GM12865 (cell line): Measurements from ENCODE around the gene USP6.

Source experiments
- DNase-seq: peaks from one replicate; pipeline ENCODE4 v3.0.0; 2010; ENCODE audit warnings: low read depth
- H3K4me3 ChIP-seq: 2 replicates; pipeline ENCODE4 v1.5.1; 2011; ENCODE audit warnings: mild to moderate bottlenecking, low read depth, low read length, control low read depth
- TF ChIP-seq, protein P1 (sequence below): IDR thresholded peaks from 2 replicates; pipeline ENCODE4 v1.5.1; 2011; ENCODE audit warnings: low read length, control low read depth, low read depth, inconsistent platforms; ENCODE audit not compliant: insufficient read depth; ENCODE audit errors: missing control alignments

USP6 gene

DNA sequence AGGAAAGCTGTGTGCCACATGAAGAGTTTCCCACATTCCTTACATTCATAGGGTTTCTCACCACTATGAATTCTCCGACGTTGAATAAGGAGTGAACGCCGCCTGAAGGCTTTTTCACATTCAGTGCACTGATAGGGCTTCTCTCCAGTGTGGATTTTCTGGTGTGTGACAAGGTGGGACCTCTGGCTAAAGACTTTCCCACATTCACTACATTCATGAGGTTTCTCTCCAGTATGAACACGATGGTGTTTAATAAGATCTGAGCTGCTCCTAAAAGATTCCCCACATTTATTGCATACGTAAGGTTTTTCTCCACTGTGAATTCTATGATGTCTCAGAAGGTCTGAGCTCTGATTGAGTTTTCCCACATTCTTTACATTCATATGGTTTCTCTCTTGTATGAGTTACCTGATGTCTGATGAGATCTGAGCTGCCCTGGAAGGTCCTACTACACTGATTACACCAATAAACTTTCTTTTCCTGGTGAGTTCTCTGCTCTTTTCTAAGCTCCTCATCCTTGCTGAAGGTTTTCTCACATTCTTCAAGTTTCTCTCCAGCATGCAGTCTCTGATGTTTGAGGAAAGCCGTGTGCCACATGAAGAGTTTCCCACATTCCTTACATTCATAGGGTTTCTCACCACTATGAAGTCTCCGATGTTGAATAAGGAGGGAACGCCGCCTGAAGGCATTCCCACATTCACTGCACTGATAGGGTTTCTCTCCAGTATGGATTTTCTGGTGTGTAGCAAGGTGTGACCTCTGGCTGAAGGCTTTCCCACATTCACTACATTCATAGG lies 65.9 kb downstream of the USP6 start:
- H3K4me3 ChIP-seq: no peak overlapping the region
- no peak for DNase-seq
- TF ChIP-seq, protein P1, sequence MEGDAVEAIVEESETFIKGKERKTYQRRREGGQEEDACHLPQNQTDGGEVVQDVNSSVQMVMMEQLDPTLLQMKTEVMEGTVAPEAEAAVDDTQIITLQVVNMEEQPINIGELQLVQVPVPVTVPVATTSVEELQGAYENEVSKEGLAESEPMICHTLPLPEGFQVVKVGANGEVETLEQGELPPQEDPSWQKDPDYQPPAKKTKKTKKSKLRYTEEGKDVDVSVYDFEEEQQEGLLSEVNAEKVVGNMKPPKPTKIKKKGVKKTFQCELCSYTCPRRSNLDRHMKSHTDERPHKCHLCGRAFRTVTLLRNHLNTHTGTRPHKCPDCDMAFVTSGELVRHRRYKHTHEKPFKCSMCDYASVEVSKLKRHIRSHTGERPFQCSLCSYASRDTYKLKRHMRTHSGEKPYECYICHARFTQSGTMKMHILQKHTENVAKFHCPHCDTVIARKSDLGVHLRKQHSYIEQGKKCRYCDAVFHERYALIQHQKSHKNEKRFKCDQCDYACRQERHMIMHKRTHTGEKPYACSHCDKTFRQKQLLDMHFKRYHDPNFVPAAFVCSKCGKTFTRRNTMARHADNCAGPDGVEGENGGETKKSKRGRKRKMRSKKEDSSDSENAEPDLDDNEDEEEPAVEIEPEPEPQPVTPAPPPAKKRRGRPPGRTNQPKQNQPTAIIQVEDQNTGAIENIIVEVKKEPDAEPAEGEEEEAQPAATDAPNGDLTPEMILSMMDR: no peak

DNA sequence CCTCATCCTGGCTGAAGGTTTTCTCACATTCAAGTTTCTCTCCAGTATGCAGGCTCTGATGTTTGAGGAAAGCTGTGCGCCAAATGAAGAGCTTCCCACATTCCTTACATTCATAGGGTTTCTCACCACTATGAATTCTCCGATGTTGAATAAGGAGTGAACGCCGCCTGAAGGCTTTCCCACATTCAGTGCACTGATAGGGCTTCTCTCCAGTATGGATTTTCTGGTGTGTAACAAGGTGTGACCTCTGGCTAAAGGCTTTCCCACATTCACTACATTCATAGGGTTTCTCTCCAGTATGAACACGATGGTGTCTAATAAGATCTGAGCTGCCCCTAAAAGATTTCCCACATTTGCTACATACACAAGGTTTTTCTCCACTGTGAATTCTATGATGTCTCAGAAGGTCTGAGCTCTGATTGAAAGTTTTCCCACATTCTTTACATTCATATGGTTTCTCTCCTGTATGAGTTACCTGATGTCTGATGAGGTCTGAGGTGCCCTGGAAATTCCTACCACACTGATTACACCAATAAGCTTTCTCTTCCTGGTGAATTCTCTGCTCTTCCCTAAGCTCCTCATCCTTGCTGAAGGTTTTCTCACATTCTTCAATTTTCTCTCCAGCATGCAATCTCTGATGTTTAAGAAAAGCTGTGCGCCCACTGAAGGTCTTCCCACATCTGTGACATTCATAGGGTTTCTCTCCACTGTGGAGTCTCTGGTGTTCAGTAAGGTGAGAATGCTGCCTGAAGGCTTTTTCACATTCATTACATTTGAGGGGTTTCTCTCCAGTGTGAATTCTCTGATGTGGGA lies 67.0 kb downstream of the USP6 start:
- H3K4me3 ChIP-seq: no peak overlapping the region
- TF ChIP-seq, protein P1: no peak
- DNase-seq: no peak

- no peak overlapping the region for H3K4me3 ChIP-seq
- DNase-seq: no peak
- TF ChIP-seq, protein P1: no peak
These were observed 67.6 kb downstream of the USP6 start for GRCh38 chr17:5183410-5183793.

DNA sequence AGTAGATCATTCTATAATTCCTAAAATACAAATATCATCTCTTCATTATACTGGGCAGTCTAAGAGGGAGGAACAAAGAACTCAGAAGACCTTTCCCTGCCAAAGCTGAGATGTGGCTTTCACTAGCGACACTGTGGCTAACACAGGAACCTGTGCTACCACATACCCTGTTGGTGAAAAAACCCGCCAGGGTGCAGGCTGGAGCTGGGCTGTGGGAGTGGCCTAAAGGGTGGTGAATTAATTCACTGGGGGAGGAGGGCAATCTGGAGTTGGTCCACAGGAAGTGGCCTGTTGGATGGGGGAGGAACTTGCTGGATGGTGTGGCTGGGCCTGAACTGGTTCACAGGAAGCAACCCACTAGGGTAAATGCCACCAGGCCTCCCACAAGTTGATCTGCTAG lies 68.5 kb downstream of the USP6 start:
- no peak for DNase-seq
- no peak overlapping the region for H3K4me3 ChIP-seq
- TF ChIP-seq, protein P1: no peak

- TF ChIP-seq, protein P1: peak; percentile 78
- peak within 1 kb of the TSS; percentile 92 for H3K4me3 ChIP-seq
- DNase-seq: peak; percentile 99
These were observed 75.9 kb downstream of the USP6 start, which contains the start of gene ZNF594 for GRCh38 chr17:5191541-5192417. TSS of gene ZNF594 (minus strand) at chr17:5191868. CDS start at chr17:5184256, 7,612 bp downstream.

- no peak overlapping the region for H3K4me3 ChIP-seq
- TF ChIP-seq, protein P1: no peak
- no peak for DNase-seq
These were observed 78.5 kb downstream of the USP6 start for GRCh38 chr17:5194346-5194745.
